Hepatic stellate cell (primary cell): ENCODE measurements around the gene MRGPRD.
"Not testable (repeated sequence)": the region's sequence is repeated elsewhere in the genome, so short reads cannot be mapped to it uniquely, and the experiment has no call there.

Source experiments
- DNase-seq: peaks from one replicate; pipeline ENCODE4 v3.0.0; 2011; ENCODE audit warnings: low spot score

MRGPRD gene

DNA sequence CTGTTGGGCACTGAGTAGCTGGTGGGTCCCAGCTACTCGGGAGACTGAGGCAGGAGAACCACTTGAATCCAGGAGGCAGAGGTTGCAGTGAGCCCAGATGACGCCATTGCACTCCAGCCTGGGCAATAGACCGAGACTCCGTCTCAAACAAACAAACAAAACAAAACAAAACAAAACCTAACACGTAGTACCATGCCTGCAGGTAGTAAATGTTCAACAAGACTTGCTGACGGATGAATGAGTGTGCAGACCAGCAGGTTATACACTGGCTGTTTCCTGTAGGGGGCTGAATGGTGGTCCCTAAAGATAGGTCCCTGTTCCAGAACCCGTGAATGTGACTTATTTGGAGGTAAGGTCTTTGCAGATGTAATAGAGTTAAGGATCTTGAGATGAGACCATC is 12.8 kb upstream of the MRGPRD start:
- no peak for DNase-seq

DNA sequence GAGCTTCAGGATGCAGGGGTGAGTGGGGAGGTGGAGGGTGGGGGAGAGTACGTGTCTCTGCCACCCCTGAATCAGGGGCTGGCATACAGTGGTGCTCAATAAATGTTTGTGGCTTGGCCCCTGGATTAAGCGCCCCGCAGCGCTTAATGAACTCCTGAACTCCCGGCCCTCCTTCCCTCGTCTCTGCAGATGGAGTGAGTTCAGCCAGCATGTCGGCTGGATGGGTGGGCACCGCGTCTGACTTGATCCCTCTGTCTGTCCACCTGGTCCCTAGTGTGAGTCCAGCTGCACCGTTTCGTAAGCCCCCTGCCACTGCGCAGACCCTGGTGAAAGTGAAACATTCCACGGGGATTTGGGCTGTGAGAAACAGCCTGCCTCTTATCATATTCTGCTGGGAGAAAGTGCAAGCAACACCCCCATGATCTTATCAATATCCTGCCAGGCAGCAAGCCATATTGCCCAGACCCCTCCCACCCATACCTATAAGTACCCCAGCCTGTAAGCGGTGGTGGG is 12.0 kb upstream of the MRGPRD start:
- no peak for DNase-seq

- DNase-seq = no peak
Observed at GRCh38 chr11:68990995-68991780, 10.4 kb upstream of the MRGPRD start.

- no peak for DNase-seq
Observed at GRCh38 chr11:68989936-68990606, 9.3 kb upstream of the MRGPRD start.

DNA sequence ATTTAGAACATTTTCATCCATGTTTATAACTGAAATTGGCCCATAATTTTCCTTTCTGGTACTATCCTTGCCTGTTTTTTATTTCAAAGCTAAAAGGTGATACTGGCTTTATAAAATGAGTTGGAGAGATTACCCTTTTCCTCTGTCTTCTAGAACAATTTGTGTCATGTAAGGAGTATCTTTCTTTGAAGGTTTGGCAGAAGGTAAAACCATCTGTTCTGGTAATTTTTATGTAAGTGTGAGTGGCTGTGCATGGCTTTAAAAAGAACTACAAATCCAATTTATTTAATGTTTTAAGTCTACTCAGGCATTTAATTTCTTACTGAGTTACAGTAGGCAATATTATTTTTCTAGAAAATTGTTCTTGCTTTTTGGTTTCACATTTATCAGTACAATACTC is 7.7 kb upstream of the MRGPRD start:
- no peak for DNase-seq

- no peak for DNase-seq
Observed at GRCh38 chr11:68987211-68987610, 6.4 kb upstream of the MRGPRD start.

DNA sequence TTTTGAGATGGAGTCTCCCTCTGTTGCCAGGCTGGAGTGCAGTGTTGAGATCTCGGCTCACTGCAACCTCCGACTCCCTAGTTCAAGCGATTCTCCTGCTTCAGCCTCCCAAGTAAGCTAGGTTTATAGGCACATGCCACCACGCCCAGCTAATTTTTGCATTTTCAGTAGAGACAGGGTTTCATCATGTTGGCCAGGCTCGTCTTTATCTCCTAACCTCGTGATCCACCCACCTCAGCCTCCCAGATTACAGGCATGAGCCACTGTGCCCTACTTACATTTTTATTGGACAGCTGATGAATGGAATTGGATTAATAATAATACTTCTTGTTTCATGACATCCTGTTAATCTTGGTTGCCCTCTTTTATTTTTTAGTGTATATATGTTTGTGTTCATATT is 3.0 kb upstream of the MRGPRD start:
- DNase-seq = no peak

- no peak for DNase-seq
Observed at GRCh38 chr11:68982134-68982533, 1.3 kb upstream of the MRGPRD start.

GRCh38 chr11:68979931-68980775 is 633 bp downstream of the MRGPRD start:
- no peak for DNase-seq

- DNase-seq = no peak
Observed at GRCh38 chr11:68978931-68979594, 1.7 kb downstream of the MRGPRD start.

DNA sequence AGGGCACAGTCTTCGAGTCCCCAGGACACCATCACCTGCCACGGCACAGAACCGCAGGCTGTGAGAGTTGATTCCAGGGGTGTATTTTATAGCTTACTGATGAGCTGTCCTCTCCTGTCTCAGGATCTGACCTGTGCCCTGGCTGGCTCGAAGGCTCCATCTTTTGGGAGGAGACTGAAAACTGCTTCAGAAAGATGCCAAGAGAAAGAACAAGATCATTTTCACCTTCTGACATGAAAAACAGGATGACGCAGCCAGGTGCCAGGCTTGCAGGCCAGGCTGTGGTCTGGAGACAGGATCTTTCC is 2.2 kb downstream of the MRGPRD start:
- DNase-seq = no peak

DNA sequence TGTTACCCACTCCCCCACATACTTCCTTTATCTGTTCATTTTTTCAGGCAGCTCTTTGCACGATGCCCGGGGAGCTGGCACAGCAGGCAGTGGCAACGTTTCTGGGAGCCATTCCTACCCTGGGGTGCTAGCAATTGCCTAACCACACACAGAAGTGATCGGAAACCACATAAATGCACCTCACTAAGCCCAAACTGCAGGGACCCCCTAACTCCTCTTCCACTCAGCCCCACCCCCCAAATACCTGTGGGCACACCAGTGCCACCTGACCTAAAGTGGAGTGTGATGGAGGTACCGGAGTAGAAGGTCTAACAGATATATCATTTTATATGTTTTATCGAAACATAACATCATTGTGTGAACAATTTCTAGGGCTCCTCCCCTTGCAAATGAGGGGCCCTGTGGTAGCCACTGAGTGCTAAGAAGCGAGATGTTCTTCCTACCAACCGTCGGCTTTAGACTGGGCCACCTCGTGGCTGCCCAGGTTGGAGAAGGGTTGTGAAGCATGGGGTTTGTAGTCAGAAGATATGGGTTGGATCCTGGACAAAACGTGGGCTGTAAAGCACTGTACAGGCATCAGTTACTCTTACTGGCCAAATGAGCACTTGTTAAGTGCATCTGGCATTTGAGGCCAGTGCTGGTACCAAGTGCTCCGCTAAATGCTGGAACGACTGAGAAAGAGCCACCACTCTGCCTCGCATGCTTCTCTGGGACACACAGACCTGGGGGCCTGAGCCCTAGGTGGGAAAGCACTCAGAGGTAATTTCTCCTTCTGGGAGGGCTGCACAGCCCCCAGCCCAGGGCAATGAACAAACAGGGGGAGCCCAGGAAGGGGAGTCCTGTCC is 2.8 kb downstream of the MRGPRD start:
- no peak for DNase-seq

GRCh38 chr11:68976563-68976962 is 4.2 kb downstream of the MRGPRD start:
- no peak for DNase-seq

DNA sequence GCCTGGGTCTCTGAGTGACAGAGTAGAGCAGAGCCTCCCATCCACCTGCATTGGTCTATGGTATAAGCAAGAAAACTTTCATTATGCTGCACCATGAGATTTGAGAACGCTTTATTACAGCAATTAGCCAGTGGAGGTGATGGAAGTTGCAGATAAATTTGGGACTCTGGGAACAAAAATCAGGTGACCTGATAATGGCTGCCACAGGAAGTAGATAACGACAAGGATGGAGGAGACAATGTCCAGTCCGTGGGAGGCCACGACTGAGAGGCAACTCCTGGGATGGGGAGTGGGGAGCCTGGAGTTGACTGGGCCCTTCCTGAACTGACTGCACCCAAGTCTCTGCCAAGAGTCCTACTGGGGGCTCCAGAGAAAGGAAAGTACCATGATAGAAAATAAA is 4.7 kb downstream of the MRGPRD start:
- DNase-seq = no peak

DNA sequence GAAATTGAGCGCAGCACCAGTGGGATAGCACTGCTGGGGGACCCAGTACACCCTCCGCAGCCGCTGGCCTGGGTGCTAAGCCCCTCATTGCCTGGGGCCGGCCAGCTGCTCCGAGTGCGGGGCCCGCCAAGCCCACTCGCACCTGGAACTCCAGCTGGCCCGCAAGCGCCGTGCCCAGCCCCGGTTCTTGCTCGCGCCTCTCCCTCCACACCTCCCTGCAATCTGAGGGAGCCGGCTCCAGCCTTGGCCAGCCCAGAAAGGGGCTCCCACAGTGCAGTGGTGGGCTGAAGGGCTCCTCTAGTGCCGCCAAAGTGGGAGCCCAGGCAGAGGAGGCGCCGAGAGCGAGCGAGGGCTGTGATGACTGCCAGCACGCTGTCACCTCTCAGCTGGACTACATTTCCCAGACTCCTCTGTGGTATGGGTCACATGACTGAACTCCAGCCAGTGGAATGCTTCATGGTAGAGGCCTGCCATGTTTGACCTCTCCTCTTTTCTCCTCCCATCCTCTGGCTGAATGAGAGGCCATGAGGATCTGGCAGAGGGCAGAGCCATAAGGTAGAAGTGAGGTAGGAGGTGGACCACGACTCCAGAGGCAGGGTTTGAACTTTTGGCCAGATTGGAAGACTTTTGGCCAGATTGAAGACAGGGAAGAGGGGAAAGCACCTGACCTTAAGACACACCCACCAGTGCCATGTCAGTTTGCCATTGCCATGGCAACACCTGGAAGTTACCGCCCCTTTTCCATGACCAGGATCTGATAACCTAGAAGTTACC is 6.2 kb downstream of the MRGPRD start:
- DNase-seq = no peak

DNA sequence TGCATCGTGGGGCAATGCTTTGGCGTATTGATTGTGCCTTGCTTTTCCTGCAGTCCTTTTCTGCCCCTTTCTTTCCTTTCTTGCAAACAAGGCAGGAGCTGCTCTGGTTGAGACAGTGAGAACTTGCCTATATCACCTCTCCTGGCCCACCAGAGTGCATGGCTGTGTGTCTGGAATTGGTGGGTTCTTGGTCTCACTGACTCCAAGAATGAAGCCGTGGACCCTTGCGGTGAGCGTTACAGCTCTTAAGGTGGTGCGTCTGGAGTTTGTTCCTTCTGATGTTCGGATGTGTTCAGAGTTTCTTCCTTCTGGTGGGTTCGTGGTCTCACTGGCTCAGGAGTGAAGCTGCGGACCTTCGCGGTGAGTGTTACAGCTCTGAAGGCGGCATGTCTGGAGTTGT is 7.1 kb downstream of the MRGPRD start:
- DNase-seq = not testable (repeated sequence)

- DNase-seq = no peak
Observed at GRCh38 chr11:68973219-68973618, 7.6 kb downstream of the MRGPRD start.

GRCh38 chr11:68970921-68971636 is 9.7 kb downstream of the MRGPRD start:
- DNase-seq = no peak

DNA sequence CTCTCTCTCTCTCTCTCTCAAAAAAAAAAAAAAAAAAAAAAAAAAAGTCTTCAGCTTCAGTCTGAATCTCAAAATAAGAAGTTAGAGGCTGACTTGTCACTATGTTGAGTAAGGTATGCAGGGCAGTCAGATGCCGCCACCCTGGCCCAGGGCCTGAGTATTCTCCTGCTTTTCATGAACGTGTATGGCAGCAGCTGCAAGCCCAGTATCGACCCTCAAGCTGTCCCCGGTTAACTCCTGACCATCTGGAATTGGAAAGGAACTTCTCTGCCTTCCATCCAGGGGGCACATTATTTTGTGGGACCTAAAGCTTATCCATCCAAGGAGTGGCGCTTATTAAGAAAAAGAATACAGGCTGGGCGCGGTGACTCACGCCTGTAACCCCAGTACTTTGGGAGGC is 11.4 kb downstream of the MRGPRD start:
- DNase-seq = no peak
